Gastroesophageal sphincter (tissue), 3 donors: ENCODE measurements around the gene SCGB1A1.
A peak's percentile ranks its signal among the peaks of the same experiment; 100 is the strongest.

ENCODE experiments used
- EP300 ChIP-seq: sonication (generic); formaldehyde crosslinking; IDR thresholded peaks from one replicate; pipeline ENCODE4 v1.6.1; 2017; ENCODE audit warnings: antibody characterized with exemption, mild to moderate bottlenecking
- POLR2A ChIP-seq, 2 donors: fragments of 450-650 bp; IDR thresholded peaks; one replicate each; pipeline ENCODE4 v1.6.1; 2017; ENCODE audit warnings: antibody characterized with exemption in 2 of 2, mild to moderate bottlenecking in 2 of 2, moderate library complexity in 1 of 2
- TF ChIP-seq, protein P1 (sequence below), 4 experiments: fragments of 200-600 bp in 2 of 4; fragments of 450-650 bp in 2 of 4; sonication (generic) in 1 of 4; IDR thresholded peaks; one replicate each; pipeline ENCODE4 v1.5.1; 2017 to 2019; ENCODE audit warnings: antibody characterized with exemption in 4 of 4, mild to moderate bottlenecking in 2 of 4, moderate library complexity in 2 of 4

DNA sequence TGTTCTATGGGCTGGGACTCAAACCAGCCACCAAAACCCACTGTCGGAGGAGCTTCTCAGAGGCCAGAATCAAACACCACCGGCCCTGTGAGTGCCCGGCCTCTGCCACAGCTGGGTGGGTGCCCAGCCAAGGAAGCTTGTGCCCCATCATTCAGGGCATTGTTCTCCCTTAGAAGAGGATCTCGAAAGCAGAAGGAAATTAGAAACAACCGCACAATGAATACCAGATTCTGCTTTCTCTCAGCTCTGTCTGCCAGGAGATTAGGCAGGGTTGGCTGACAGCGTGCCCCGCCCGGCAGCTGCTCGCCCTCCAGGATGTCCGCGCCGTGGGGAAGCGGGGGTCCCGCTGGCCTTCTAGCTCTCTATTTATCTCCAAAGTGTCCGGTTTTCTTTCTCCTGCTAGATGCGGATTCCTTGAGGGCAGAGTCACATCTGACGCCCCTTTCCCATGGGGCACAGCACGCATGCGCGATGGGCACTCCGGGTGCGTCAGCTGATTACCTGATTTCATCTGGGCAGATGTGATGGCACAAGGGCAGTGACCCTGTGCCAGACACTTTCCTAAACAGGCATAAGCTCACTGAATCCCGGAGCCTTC is 25.5 kb downstream of the SCGB1A1 start:
- TF ChIP-seq, protein P1, sequence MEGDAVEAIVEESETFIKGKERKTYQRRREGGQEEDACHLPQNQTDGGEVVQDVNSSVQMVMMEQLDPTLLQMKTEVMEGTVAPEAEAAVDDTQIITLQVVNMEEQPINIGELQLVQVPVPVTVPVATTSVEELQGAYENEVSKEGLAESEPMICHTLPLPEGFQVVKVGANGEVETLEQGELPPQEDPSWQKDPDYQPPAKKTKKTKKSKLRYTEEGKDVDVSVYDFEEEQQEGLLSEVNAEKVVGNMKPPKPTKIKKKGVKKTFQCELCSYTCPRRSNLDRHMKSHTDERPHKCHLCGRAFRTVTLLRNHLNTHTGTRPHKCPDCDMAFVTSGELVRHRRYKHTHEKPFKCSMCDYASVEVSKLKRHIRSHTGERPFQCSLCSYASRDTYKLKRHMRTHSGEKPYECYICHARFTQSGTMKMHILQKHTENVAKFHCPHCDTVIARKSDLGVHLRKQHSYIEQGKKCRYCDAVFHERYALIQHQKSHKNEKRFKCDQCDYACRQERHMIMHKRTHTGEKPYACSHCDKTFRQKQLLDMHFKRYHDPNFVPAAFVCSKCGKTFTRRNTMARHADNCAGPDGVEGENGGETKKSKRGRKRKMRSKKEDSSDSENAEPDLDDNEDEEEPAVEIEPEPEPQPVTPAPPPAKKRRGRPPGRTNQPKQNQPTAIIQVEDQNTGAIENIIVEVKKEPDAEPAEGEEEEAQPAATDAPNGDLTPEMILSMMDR (IDR thresholded peaks at IDR 0.05), result no peak
- TF ChIP-seq POLR2A (IDR thresholded peaks at IDR 0.05), result peak; percentile 38 to 47
- TF ChIP-seq EP300, result no peak
